Ramos (cell line): ENCODE results near the gene CRYBG2.
"Not testable (repeated sequence)": the region's sequence is repeated elsewhere in the genome, so short reads cannot be mapped to it uniquely, and the experiment has no call there.

ENCODE experiments used
- in situ Hi-C: fragments of 300-500 bp; cut with MboI; formaldehyde crosslinking; loops from one replicate; pipeline ENCODE4 v1.14.3; 2022; ENCODE audit warnings: low sequenced_read_pairs; ENCODE audit not compliant: unreplicated experiment

CRYBG2 gene

GRCh38 chr1:26300578-26301275 is 53.2 kb downstream of the CRYBG2 start:
- in situ Hi-C loops = no loop called here

DNA sequence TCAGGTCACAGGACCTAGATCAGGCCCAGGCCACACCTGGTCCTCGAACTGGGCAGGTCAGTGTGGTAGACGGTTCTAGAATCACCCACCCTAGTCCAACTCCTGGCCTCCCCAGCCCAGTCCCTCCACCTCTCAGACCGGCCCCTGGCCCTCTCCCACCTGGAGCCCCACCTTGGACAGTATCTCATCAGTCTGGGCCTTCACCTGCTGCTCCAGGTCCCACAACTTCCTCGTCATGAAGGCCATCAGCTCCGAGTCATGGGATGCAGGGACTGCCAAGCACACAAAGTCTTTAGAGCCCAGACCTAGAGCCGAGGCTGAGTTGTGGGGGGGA is 56.2 kb downstream of the CRYBG2 start:
- in situ Hi-C loops = no loop called here

GRCh38 chr1:26297057-26297790 is 56.7 kb downstream of the CRYBG2 start:
- in situ Hi-C loops = no loop called here

DNA sequence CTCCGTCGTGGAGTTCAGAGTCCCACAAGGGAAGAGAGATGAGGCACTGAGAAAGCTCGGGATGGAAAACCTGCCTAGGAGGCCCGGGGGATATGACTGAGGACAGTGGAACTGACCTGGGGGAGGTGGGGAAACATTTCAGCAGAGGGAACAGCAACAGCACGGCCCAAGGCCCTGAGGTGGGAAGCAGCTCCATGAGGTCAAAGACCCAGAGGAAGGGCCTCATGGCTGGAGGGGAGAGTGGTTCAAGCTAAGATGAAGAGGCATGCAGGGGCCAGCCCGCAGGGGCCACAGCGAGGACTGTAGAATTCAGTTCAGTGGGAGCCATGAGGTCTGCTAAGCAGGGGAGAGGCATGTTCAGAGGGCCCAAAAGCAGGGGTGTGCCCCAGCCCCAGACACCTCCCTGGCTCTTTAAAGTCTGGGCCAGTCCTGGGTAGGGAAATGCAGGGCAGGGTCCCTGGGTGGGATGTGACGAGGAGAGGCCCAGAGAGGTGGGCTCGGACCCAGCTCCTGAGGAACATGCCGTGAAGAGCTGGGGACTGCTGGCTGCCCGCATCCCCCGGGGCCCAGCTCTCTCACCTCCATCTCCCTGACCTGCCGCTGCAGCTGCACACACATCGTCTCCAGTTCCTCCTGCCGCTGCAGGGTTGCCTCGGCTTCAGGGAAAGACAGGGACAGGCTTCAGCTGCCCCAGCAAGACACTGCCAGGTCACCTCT is 57.4 kb downstream of the CRYBG2 start:
- in situ Hi-C loops = no loop called here

DNA sequence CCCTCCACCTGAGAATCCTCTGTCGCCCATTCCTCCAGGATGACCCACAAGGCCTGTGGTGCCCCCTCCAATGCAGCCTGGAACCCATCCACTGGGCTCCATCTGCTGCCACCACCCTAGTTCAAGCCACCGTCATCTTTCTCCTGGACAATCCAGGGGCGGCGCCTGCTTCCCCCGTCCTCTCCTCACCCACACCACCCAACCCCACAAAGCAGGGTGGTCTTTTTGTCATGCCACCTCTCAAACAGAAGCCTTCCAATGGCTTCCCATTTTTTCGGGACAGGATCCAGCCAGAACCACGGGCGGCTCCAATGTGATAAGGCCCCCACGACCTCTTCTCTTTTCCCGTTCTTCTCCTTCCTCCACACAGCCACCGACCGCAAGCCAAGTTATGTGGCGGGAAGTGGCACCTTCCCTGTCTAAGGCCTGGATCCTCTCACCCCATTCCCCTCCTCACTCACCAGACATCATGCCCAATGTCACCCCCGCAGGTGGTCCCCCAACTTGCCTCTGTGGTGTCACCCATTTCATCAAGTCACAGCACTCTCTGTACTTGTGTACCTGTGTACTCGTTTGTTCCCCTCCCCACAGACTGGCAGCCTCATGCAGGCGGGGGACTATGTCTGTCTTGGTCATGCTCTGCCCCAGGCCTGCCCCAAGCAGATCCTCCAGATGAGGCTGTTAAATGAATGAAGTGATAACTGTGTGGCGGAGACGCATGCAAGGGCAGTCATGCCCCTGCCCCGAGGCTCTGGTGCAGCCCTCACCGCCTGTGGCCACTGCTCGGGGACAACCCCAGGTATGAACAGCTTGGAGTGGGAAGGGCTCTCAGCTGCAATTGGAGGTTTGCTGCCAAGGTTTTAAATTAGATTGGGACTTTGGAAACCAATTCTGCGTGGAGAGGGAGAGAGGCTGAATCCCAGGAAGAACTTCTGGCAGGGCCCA is 58.5 kb downstream of the CRYBG2 start:
- in situ Hi-C loops = no loop called here

DNA sequence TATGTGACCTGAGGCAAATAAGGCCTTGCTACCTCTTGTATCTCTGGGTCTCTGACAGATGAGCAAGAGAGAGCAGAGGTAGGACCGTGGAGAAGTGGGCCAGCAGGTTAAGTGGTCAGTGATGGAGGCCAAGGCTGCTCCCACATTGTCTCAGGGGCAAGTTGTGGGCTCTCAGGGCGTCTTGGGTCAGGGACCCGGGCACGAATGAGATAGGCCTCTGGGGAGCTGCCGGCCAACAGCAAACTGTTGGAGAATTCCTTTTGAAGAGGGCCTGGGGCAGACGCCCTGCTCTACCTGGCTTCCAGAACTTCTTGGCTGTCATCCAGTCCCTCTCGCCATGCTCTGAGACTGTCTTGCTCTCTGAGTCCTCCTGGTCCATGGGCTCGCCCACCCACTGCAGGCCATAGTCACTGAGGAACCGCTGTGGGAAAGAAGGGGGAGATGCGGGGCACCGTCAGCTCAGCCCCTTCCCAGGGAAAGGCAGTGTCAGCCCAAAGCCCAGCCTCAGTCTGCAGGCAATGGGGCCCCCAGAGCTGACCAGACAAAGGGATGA is 59.9 kb downstream of the CRYBG2 start:
- in situ Hi-C loops = no loop called here

DNA sequence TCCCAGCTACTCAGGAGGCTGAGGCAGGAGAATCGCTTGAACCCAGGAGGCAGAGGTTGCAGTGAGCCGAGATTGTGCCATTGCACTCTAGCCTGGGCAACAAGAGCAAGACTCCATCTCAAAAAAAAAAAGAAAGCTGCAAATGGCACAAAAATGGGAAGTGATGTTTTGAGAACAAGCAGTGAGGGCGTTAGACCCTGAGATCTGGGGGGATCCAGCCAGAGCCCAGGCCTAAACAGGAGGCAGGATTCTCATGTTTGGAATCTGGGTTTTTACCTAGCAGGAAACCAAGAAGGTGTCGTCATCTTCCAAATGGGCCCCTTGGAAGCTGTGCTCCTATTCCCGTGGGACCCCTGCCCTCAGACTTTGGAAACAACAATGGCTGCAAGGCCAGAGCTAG is 61.2 kb downstream of the CRYBG2 start:
- in situ Hi-C loops = not testable (repeated sequence)

DNA sequence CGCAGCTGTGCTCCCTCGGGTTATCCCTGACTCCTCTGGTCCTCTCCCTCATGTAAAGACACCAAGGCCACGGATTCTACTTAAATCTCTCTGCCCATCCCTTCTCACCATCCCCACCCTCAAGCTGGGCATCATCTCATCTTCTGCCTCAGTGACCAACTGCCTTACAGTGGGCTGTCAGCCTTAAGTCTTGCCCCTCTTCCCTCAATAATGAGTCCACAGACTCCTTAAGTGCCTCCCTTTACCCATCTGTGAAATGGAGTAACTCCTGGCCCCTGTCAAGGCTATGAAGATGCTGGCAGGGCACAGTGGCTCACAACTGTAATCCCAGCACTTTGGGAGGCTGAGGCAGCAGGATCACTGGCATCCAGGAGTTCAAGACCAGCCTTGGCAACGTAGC is 62.0 kb downstream of the CRYBG2 start:
- in situ Hi-C loops = no loop called here

DNA sequence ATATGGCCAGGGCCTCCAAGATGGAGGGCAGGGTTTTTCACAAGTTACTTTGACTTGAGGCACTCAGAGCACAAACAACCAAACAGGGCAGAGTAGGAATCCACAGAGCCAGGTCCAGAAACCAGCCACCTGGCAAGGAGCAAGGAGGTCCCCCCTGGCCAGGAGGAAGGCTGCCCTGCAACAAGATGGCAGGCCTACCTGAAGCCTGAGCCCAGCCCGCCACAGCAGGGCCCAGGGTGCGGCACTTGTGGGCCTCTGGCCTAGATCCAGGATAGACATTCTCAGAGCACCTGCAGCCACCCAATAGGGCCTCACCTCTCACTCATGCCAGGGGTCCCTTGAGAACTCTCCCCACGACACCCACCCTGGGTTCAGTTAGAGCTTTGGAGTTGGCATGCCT is 62.5 kb downstream of the CRYBG2 start:
- in situ Hi-C loops = no loop called here

DNA sequence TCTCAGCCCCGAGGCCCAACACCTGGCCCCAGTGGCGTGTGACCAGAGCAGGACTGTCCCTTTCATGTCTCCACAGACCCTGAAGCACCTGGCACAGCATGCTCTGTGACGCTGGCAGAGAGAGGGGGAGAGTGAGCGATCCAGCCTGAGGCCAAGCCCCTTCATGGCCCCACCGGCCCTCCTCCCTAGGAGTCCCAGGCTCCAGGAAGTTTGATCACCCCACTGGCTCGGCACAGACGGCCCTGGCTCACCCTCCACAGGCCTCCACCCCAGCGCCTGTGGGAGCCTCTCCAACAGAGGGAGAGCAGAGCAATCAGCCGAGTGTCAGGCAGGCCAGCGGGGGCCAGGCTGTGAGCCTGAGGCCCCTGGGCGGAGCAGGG is 63.1 kb downstream of the CRYBG2 start:
- in situ Hi-C loops = no loop called here

DNA sequence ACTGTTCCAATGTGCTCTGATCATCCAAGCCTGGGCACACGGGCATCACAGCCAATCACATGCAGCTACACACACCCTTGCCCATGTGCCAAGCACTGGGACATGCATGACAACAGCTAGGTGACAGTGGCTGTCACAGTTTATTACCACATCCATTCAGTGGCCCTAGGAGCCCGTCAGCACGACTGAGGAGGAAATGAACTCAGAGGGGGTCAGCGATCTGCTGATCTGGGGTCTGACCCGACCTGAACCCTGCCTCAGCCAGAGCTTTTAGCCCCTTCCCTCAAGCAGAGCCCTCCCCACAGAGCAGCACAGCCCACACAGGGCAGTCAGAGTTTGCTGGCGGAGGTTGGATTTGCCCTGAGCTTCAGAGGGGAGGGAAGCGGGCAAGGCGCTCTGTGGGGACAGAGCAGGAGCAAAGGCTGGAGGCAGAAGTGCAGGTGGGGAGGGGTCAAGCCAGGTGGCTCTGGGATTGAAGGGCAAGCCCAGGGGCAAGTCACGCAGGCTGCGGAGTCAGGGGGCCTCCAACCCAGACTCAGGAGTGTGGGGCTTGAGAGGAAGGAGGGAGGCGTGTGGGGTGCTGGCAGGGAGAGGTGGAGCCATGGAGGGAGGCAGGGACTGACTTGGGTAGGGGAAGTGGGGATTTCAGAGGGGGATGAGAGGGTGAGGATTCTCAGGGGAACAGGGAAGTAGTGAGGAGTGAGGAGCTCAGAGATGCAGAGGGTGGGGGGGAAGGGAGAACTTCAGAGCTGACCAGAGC is 63.6 kb downstream of the CRYBG2 start:
- in situ Hi-C loops = no loop called here

DNA sequence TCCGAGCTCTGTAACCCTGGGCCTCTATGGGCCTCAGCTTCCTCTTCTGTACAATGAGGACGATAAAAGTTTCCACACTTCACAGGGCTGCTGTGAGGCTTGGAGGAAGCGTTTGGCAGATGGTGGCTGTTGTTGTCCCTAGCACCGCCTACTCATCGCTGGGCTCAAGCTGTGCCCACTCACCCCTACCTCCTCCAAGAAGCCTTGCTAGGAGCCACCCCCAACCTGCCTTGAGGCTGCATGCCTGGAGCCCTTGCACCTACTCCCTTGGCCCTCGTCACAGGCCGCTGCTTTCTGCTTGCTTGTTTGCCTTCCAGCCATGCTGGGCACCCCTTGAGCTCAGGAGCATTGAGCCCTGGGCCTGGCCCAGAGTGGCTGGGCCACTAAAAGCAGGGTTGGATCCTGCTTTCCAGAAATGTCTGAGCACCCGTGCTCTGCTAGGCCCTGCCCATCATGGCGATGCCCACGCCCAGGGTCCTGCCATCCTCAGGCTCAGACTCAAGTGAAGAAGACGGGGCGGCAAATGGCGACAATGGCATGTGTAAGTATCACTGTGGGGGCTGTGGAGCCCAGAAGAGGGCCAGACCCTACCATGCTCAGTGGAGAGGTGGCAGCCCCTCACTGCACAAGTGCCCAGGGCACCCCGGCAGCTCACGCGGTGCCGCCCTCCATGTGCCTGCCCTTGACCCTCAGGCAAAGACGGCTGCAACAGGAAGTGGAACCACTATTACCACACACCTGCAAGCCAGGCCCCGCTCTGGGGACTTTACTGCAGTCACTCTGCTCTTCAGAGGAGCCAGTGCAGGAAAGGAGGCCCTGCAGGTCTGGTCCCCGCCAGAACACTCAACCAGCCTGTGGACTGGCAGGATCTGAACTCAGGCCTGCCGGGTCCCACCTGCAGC is 64.5 kb downstream of the CRYBG2 start:
- in situ Hi-C loops = loop anchor here (5.0 kb wide), 1 partner anchor 33 kb away; no protein-coding TSS in a partner anchor

GRCh38 chr1:26288311-26288941 is 65.5 kb downstream of the CRYBG2 start:
- in situ Hi-C loops = loop anchor here (5.0 kb wide), 1 partner anchor 34 kb away; no protein-coding TSS in a partner anchor

GRCh38 chr1:26287811-26288210 is 66.1 kb downstream of the CRYBG2 start:
- in situ Hi-C loops = loop anchor here (5.0 kb wide), 1 partner anchor 34 kb away; no protein-coding TSS in a partner anchor

DNA sequence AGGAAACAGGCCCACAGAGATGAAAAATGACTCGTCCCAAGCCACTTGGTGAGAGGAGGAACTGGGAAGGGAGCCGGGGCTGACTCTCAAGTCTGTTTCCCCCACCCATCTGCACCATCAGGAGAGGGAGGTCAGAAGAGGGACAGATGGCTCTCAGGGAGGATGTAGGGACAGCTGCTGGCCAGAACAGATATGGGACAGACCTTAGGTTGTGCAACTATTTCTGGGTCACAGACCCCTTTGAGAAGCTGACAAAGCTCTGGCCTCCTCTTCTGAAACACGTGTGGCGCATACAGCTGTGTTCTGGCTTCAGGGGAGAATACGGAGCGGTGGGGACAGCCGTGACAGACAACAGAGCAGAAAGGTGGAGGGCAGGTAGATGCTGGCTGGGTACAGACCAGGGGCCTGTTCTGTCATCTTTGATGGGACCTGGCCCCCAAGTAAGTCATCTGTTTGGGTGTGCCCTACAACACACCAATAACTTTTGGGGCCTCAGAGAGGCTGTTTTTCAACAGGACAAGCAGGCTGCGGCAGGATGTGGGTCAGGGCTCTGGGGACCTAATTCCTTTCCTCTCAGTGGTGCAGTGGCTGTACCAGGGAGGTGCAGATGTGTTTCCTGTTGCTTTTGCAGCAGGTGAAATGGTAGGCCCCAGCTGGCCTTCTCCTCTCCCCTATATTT is 66.8 kb downstream of the CRYBG2 start:
- in situ Hi-C loops = loop anchor here (5.0 kb wide), 1 partner anchor 35 kb away; no protein-coding TSS in a partner anchor

DNA sequence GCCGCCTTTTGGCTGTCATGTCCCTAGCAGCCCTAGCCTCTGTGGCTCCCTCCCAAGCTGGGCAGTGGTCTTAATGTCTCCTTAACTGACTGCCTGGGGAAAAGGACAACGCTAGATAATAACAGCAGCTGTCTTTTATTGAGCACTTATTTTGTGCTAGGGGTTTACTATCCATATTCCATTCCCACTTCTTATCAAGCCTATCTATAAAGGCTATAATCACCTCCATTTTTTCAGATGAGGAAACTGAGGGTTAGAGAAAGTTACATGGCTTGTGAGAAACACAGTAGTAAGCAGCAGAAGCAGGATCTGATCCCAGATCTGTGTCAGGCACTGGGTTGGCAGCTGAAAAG is 67.9 kb downstream of the CRYBG2 start:
- in situ Hi-C loops = loop anchor here (5.0 kb wide), 1 partner anchor 36 kb away; no protein-coding TSS in a partner anchor
